SU-DHL-6 (cell line): ENCODE data around the gene BICD1.

Experiments used
- EZH2phosphoT487 ChIP-seq: fragments of 200-600 bp; sonication (generic), shearing (Covaris generic); conservative IDR thresholded peaks from 2 replicates; pipeline ENCODE4 v1.6.1; 2018; ENCODE audit warnings: mild to moderate bottlenecking, antibody characterized with exemption, low read length, moderate library complexity, mixed read lengths
- TF ChIP-seq, protein P1 (sequence below): fragments of 200-600 bp; sonication (generic); IDR thresholded peaks from one replicate; pipeline ENCODE4 v1.5.1; 2017; ENCODE audit warnings: antibody characterized with exemption, mild to moderate bottlenecking, low read length, moderate library complexity; ENCODE audit not compliant: insufficient read depth, poor library complexity, severe bottlenecking

GRCh38 chr12:32072102-32072501, 34.5 kb upstream of the BICD1 start:
- TF ChIP-seq, protein P1, sequence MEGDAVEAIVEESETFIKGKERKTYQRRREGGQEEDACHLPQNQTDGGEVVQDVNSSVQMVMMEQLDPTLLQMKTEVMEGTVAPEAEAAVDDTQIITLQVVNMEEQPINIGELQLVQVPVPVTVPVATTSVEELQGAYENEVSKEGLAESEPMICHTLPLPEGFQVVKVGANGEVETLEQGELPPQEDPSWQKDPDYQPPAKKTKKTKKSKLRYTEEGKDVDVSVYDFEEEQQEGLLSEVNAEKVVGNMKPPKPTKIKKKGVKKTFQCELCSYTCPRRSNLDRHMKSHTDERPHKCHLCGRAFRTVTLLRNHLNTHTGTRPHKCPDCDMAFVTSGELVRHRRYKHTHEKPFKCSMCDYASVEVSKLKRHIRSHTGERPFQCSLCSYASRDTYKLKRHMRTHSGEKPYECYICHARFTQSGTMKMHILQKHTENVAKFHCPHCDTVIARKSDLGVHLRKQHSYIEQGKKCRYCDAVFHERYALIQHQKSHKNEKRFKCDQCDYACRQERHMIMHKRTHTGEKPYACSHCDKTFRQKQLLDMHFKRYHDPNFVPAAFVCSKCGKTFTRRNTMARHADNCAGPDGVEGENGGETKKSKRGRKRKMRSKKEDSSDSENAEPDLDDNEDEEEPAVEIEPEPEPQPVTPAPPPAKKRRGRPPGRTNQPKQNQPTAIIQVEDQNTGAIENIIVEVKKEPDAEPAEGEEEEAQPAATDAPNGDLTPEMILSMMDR, result no peak
- no peak for TF ChIP-seq EZH2phosphoT487
